ENCODE measurements around the gene ESYT3.

DNA sequence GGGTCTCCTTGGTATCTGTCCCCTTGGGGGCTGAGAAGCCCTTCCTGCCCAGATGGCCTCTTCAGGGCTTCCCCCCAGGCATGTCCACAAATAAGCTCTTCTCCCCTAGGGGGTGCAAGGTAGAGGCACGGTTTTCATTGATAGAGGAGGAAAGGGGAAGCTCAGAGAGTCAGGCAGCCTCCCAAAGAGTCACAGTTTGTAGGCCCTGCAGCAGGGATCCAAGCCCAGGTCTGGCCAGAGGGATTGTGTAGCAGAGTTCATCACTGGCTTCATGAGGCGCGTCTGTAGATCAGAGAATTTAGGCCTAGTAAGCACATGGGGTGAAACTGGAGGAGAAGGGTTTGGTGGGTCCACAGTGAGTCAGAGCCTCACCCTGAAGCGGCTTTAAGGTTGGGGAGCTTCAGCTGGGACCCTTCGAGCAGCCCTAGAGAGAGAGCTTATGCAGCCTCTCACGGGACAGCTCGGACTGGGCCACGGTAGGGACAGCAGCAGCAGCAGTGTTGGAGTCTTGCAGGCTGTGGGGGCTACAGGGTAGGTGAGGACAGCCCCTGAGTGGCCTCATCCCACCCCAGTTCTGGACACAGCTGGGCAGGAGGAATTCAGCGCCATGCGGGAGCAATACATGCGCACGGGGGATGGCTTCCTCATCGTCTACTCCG, 37.5 kb upstream of the ESYT3 start:
- TF ChIP-seq, protein P1, sequence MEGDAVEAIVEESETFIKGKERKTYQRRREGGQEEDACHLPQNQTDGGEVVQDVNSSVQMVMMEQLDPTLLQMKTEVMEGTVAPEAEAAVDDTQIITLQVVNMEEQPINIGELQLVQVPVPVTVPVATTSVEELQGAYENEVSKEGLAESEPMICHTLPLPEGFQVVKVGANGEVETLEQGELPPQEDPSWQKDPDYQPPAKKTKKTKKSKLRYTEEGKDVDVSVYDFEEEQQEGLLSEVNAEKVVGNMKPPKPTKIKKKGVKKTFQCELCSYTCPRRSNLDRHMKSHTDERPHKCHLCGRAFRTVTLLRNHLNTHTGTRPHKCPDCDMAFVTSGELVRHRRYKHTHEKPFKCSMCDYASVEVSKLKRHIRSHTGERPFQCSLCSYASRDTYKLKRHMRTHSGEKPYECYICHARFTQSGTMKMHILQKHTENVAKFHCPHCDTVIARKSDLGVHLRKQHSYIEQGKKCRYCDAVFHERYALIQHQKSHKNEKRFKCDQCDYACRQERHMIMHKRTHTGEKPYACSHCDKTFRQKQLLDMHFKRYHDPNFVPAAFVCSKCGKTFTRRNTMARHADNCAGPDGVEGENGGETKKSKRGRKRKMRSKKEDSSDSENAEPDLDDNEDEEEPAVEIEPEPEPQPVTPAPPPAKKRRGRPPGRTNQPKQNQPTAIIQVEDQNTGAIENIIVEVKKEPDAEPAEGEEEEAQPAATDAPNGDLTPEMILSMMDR (IDR thresholded peaks at IDR 0.05; ENCODE audit: low read depth, low read length) = peak; percentile 25
- no peak for TF ChIP-seq POLR2A (IDR thresholded peaks at IDR 0.05; ENCODE audit: extremely low read depth, insufficient read length)
- TF ChIP-seq MYC (IDR thresholded peaks at IDR 0.05; ENCODE audit: low read depth, low read length) = no peak
- TF ChIP-seq MAX (IDR thresholded peaks at IDR 0.05; ENCODE audit: low read depth, low read length) = no peak
